ENCODE results near the gene PCDHB8.
"Not testable (repeated sequence)": the region's sequence is repeated elsewhere in the genome, so short reads cannot be mapped to it uniquely, and the experiment has no call there.

The PCDHB8 gene

GRCh38 chr5:141213656-141214339 lies 36.2 kb downstream of the PCDHB8 start, which contains the start of gene PCDHB13:
Gene PCDHB13 (plus strand): TSS chr5:141213919. CDS start chr5:141214124, 205 bp downstream.
- TF ChIP-seq, protein P1, sequence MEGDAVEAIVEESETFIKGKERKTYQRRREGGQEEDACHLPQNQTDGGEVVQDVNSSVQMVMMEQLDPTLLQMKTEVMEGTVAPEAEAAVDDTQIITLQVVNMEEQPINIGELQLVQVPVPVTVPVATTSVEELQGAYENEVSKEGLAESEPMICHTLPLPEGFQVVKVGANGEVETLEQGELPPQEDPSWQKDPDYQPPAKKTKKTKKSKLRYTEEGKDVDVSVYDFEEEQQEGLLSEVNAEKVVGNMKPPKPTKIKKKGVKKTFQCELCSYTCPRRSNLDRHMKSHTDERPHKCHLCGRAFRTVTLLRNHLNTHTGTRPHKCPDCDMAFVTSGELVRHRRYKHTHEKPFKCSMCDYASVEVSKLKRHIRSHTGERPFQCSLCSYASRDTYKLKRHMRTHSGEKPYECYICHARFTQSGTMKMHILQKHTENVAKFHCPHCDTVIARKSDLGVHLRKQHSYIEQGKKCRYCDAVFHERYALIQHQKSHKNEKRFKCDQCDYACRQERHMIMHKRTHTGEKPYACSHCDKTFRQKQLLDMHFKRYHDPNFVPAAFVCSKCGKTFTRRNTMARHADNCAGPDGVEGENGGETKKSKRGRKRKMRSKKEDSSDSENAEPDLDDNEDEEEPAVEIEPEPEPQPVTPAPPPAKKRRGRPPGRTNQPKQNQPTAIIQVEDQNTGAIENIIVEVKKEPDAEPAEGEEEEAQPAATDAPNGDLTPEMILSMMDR (IDR thresholded peaks at IDR 0.05; ENCODE audit: low read depth, low read length, missing control alignments), result peak; percentile 8
- in situ Hi-C loops (cut with HindIII; ENCODE audit: low pct_ligation_motif_present, low sequenced_read_pairs); DNase-seq; H3K36me3 ChIP-seq (replicated peaks); H3K4me3 ChIP-seq (ENCODE audit: low read depth, low read length); H3K27ac ChIP-seq; H3K27me3 ChIP-seq (replicated peaks): not testable (repeated sequence)

GRCh38 chr5:141214583-141214982 lies 37.0 kb downstream of the PCDHB8 start:
- in situ Hi-C loops (cut with HindIII; ENCODE audit: low pct_ligation_motif_present, low sequenced_read_pairs); DNase-seq; H3K4me3 ChIP-seq (ENCODE audit: low read depth, low read length): not testable (repeated sequence)

DNA sequence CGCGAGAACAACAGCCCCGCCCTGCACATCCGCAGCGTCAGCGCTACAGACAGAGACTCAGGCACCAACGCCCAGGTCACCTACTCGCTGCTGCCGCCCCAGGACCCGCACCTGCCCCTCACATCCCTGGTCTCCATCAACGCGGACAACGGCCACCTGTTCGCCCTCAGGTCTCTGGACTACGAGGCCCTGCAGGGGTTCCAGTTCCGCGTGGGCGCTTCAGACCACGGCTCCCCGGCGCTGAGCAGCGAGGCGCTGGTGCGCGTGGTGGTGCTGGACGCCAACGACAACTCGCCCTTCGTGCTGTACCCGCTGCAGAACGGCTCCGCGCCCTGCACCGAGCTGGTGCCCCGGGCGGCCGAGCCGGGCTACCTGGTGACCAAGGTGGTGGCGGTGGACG lies 37.9 kb downstream of the PCDHB8 start:
- DNase-seq; in situ Hi-C loops (cut with HindIII; ENCODE audit: low pct_ligation_motif_present, low sequenced_read_pairs); H3K36me3 ChIP-seq (replicated peaks); H3K4me3 ChIP-seq (ENCODE audit: low read depth, low read length); H3K27ac ChIP-seq; H3K27me3 ChIP-seq (replicated peaks): not testable (repeated sequence)

More at GRCh38 chr5:141214583-141214982, 37.0 kb downstream of the PCDHB8 start:
- not testable (repeated sequence) for H3K27ac ChIP-seq; H3K27me3 ChIP-seq (replicated peaks); H3K36me3 ChIP-seq (replicated peaks)

DNA sequence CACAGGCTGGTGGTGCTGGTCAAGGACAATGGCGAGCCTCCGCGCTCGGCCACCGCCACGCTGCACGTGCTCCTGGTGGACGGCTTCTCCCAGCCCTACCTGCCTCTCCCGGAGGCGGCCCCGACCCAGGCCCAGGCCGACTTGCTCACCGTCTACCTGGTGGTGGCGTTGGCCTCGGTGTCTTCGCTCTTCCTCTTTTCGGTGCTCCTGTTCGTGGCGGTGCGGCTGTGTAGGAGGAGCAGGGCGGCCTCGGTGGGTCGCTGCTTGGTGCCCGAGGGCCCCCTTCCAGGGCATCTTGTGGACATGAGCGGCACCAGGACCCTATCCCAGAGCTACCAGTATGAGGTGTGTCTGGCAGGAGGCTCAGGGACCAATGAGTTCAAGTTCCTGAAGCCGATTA lies 38.4 kb downstream of the PCDHB8 start:
- H3K4me3 ChIP-seq (ENCODE audit: low read depth, low read length); H3K27me3 ChIP-seq (replicated peaks); H3K27ac ChIP-seq; H3K36me3 ChIP-seq (replicated peaks); DNase-seq; in situ Hi-C loops (cut with HindIII; ENCODE audit: low pct_ligation_motif_present, low sequenced_read_pairs): not testable (repeated sequence)

DNA sequence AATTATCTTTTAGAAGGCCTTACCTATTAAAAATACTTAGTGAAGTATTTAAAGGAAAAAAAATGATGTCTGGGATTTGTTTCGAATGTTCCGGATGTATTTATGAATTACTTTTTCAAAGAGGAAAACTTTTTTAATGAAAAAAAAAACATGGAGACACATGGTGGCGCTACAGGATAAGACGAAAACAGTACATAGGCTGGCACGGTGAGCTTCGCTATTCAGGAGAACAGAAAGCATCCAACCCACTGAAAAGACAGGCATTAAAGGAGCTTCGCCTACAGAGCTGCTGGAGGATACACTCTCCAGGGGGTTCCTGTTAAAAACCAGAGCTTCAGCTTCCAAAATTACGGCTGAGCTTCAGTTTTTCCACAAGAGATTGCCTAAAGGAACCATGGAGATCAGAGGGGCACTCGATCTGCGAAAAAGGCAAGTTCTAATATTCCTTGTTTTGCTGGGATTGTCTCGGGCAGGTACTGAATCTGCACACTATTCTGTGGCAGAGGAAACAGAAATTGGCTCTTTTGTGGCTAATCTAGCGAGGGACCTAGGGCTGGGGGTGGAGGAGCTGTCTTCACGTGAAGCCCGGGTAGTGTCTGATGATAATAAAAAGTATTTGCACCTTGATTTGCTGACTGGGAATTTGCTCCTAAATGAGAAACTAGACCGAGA lies 45.7 kb downstream of the PCDHB8 start, which contains the start of gene PCDHB14:
TSS of gene PCDHB14 (plus strand) at position 232 of the 672 bp plus-strand sequence. CDS start at position 395, 163 bp downstream.
- in situ Hi-C loops (cut with HindIII; ENCODE audit: low pct_ligation_motif_present, low sequenced_read_pairs), result no loop called here
- no peaks in the 10 kb centered on the region for H3K36me3 ChIP-seq (replicated peaks)
- H3K27ac ChIP-seq, result no peak within 1 kb of the TSS
- DNase-seq, result no peak
- no peaks in the 10 kb centered on the region for H3K27me3 ChIP-seq (replicated peaks)
- TF ChIP-seq, protein P1 (IDR thresholded peaks at IDR 0.05; ENCODE audit: low read depth, low read length, missing control alignments), result no peak
- H3K4me3 ChIP-seq (ENCODE audit: low read depth, low read length), result no peak within 1 kb of the TSS

- H3K36me3 ChIP-seq (replicated peaks); H3K27me3 ChIP-seq (replicated peaks); in situ Hi-C loops (cut with HindIII; ENCODE audit: low pct_ligation_motif_present, low sequenced_read_pairs); H3K27ac ChIP-seq; DNase-seq; H3K4me3 ChIP-seq (ENCODE audit: low read depth, low read length): not testable (repeated sequence)
Measured at GRCh38 chr5:141224844-141225243, 47.3 kb downstream of the PCDHB8 start.

DNA sequence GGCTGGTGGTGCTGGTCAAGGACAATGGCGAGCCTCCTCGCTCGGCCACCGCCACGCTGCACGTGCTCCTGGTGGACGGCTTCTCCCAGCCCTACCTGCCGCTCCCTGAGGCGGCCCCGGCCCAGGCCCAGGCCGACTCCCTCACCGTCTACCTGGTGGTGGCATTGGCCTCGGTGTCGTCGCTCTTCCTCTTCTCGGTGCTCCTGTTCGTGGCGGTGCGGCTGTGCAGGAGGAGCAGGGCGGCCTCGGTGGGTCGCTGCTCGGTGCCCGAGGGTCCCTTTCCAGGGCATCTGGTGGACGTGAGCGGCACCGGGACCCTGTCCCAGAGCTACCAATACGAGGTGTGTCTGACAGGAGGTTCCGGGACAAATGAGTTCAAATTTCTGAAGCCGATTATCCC lies 47.8 kb downstream of the PCDHB8 start:
- H3K27me3 ChIP-seq (replicated peaks); H3K4me3 ChIP-seq (ENCODE audit: low read depth, low read length); DNase-seq; H3K36me3 ChIP-seq (replicated peaks); in situ Hi-C loops (cut with HindIII; ENCODE audit: low pct_ligation_motif_present, low sequenced_read_pairs); H3K27ac ChIP-seq: not testable (repeated sequence)

Measured in brain microvascular endothelial cell (primary cell).